GM12801 (cell line): ENCODE measurements around the gene RUVBL1.

ENCODE experiments used
- TF ChIP-seq, protein P1 (sequence below): IDR thresholded peaks from one replicate; pipeline ENCODE4 v1.5.1; 2011; ENCODE audit warnings: control low read depth; ENCODE audit not compliant: insufficient read length; ENCODE audit errors: extremely low read depth

The RUVBL1 gene

DNA sequence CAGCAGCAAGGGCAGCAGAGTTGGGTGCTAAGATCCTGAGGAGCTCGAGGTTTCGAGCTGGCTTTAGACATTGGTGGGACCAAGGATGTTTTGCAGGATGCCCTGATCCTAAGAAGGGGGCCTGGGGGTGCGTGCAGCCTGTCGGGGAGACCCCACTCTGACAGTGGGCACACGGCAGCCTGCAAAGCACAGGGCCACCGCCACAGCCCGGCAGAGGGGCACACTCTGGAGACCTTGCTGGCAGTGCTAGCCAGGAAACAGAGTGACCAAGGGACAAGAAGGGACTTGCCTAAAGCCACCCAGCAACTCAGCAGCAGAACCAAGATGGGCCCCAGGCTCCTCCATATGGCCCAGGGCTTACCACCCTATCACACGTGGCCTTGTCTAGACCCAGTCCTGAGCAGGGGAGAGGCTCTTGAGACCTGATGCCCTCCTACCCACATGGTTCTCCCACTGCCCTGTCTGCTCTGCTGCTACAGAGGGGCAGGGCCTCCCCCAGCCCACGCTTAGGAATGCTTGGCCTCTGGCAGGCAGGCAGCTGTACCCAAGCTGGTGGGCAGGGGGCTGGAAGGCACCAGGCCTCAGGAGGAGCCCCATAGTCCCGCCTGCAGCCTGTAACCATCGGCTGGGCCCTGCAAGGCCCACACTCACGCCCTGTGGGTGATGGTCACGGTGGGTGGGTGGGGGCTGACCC lies 52.6 kb downstream of the RUVBL1 start:
- TF ChIP-seq, protein P1, sequence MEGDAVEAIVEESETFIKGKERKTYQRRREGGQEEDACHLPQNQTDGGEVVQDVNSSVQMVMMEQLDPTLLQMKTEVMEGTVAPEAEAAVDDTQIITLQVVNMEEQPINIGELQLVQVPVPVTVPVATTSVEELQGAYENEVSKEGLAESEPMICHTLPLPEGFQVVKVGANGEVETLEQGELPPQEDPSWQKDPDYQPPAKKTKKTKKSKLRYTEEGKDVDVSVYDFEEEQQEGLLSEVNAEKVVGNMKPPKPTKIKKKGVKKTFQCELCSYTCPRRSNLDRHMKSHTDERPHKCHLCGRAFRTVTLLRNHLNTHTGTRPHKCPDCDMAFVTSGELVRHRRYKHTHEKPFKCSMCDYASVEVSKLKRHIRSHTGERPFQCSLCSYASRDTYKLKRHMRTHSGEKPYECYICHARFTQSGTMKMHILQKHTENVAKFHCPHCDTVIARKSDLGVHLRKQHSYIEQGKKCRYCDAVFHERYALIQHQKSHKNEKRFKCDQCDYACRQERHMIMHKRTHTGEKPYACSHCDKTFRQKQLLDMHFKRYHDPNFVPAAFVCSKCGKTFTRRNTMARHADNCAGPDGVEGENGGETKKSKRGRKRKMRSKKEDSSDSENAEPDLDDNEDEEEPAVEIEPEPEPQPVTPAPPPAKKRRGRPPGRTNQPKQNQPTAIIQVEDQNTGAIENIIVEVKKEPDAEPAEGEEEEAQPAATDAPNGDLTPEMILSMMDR: no peak

- TF ChIP-seq, protein P1: no peak
Observed at GRCh38 chr3:128069271-128069670, 54.3 kb downstream of the RUVBL1 start.

- TF ChIP-seq, protein P1: no peak
Observed at GRCh38 chr3:128068156-128068620, 55.4 kb downstream of the RUVBL1 start.

- TF ChIP-seq, protein P1: no peak
Observed at GRCh38 chr3:128067489-128067888, 56.1 kb downstream of the RUVBL1 start.

DNA sequence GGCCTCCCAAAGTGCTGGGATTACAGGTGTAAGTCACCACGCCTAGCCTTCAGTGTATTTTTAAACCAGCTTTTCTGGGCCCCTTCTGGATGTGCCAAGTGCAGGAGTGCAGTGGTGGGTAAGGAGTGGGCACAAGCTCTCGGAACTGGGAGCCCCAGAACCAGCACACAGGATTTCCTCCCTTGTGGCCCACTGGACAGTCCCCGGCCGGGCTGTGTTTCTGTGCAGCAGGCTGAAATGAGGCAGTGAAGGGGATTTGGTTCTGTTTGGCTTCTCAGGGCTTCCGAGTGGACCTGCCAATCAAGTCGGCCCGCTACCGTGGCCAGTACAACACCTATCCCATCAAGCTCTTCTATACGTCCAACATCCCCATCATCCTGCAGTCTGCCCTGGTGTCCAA lies 56.9 kb downstream of the RUVBL1 start:
- TF ChIP-seq, protein P1: no peak

DNA sequence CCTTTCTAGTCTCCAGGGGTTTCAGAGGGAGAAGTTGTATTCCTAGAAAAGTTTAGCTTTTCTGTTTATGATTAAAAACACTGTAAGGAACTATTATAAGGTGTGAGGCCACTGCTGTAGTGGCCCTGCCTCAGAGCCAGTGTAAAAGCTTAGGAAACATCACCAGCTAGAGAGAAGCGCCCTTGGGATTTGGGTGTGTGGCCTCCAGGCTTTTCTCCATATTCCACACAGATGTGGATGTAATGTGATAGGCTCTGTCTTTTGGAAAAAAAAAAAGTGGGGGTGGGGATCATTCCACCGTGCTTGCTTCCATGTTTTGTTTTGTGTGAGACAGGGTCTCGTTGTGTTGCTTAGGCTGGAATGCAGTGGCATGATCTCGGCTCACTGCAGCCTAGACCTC lies 57.5 kb downstream of the RUVBL1 start:
- TF ChIP-seq, protein P1: no peak

DNA sequence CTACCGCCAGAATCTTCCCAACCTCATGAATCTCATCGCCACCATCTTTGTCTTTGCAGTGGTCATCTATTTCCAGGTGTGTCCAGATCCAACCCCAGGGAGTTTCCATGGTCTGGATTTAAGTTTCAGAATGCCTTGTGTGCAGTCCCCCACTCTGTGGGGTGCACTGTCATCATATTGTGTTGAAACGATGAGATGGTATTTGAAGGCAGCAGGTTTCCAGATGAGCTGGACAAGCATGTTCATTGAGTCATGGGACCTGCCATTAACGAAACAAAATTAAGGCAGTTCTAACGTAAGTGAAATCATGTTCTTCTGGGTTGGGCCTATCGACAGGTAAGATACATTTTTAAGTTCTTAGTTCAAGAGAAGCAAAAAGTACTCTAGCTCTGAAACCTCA lies 58.6 kb downstream of the RUVBL1 start:
- TF ChIP-seq, protein P1: no peak
